Endometrium (tissue), 2 donors: ENCODE results near the gene SGSM2.

Experiments
- FAIRE-seq: peaks from 2 replicates; lab custom pipeline; 2012; peaks lifted over from hg19 to GRCh38; lab: Jason Lieb, UNC
- donor health status: control.
- donor health status: control.

The SGSM2 gene

DNA sequence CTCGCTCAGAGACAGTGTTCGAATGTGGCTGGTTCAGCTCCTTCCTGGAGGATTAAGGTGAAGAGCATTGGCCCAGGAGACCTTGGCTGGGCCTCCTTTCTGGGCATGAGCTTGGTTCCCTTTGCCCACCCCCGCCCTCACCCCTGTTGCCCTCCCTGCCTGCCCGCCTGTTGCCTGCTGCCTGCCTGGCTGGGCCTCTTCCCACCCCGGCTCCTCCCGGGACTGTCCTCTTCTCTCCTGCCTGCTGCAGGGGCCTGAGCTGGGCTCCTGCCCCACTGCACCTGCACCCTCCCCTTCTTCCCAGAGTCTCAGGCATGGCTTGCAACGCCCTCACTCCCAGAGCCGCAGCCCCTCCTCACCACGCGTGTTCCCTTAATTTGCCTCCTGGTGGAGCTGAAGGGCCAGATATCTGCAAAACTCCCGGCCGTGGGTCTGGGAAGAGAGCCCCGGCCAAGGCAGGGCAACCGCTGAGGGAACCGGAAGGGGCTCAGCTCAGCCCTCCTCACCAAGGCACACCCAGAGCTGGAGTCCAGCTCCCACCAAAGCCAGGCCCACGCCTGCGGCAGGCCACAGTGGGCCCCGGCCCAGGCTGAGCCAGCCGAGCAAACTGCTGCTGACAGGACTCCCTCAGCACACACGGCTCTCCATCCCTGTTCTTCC is 32.4 kb downstream of the SGSM2 start:
- no peak for FAIRE-seq

DNA sequence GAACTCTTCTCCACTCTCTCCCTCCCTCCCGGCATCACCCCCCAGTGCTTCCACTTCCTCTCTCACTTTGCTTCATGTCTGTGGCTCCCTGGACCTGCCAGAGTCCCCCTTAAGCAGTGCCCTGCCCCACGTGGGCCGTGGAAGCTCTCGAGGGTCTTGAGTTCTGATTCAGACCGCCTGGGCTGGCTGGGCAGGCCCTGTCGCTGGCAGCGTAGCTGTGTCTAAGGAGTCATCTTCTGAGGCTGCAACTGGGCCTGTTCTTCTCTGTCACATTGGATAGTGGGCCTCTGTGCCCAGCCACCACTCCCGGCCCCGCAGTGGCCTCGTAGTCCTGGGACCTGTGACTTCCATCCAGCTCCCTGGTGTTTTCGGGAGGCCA is 32.9 kb downstream of the SGSM2 start:
- FAIRE-seq = no peak

DNA sequence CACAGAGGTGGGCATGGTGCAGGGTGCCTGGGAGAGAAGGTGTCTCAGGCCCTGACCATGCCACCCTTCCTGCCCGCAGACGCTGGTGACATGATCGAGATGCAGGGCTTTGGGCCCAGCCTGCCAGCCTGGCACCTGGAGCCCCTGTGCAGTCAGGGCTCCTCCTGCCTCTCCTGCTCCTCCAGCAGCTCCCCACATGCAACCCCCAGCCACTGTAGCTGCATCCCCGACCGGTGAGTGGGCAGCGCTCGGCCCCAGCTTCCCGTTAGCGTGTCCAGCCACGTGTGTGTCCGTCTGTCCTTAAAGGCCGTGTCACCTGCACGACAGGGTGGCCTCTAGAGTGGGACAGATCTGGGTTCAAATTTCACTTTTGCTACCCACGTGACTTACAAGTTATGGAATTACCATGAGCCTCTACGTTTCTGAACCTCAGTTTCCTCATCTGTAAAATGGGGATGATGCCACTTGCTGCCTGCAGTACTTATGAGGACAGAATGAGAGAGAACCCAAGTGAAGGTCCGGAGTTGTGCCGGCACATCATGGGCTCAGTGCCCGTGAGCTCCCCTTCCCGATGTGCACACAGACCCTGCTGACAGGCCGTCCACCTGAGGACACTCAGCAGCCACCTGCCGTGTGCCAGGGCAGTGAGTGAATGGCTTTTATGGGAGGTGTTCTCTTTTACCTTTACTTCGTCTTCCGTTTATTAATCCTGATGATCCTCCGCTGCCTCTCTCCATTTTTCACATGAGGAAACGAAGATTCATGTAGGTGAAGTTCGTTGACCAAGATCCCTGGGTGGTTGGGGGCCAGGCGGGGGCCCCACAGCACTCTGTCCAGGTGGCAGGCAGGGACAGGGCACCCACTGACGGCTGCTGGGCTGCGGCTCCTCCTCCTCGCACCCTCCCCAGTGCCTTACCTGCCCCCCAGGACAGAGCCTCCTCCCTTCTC is 34.2 kb downstream of the SGSM2 start:
- FAIRE-seq = no peak

DNA sequence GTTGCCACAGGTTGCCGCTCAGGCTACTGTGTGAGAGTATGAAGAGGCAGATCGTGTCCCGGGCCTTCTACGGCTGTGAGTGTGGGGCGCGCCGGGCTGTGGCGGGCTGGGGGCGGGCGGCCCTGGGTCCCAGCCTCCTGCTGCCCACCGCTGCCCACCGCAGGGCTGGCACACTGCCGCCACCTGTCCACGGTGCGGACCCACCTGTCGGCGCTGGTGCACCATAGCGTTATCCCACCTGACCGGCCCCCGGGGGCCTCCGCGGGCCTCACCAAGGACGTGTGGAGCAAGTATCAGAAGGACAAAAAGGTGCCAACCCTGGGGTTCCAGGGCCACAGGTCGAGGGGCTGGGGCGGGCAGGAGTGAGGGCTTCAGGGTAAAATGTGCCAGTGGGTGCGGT is 34.9 kb downstream of the SGSM2 start:
- FAIRE-seq = no peak

DNA sequence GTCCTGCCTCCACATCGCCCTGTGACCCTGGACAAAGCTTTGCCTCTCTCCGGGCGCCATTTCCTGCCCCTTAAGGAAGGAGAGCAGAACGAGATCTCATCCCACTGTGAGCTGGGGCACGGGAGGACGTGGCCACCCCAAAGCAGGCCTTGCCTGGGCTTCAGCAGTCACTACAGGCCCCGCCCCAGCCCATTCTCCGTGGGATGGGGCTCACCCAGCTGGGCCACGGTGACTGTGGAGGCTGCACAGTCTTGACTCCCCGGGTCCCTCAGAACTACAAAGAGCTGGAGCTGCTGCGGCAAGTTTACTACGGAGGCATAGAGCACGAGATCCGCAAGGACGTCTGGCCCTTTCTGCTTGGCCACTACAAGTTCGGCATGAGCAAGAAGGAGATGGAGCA is 35.4 kb downstream of the SGSM2 start:
- FAIRE-seq = no peak

DNA sequence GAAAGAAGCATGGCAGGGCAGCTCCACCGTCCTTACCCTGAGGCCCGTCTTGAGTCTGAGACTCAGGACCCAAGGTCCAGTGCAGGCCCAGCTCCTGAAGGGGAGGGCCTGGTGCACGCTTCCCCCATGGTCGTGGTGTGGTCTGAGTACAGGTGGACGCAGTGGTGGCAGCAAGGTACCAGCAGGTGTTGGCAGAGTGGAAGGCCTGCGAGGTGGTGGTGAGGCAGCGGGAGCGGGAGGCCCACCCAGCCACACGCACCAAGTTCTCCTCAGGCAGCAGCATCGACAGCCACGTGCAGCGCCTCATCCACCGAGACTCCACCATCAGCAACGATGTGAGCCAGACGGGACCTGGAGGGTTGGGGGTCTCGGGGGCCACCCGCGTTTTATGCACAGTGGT is 35.9 kb downstream of the SGSM2 start:
- no peak for FAIRE-seq

GRCh38 chr17:2374549-2375285 is 37.4 kb downstream of the SGSM2 start:
- FAIRE-seq = no peak

GRCh38 chr17:2375406-2375805 is 38.1 kb downstream of the SGSM2 start:
- FAIRE-seq = no peak

- no peak for FAIRE-seq
Observed at GRCh38 chr17:2376107-2376506, 38.8 kb downstream of the SGSM2 start.

DNA sequence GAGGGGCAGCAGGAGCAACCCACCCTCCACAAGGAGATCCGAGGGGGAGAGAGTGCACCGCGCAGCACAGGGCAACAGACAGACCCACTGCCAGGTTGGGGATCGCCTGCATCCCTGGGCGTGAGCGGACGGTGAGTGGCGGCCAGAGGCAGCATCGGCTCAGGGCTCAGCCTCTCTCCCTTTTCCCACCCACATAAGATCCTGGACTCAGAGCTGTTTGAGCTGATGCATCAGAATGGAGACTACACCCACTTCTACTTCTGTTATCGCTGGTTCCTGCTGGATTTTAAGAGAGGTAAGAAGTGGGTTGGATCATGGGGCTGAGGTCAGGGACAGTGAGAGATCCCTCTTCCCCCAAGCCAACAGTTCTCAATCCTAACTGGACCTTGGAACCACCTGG is 40.4 kb downstream of the SGSM2 start:
- no peak for FAIRE-seq

DNA sequence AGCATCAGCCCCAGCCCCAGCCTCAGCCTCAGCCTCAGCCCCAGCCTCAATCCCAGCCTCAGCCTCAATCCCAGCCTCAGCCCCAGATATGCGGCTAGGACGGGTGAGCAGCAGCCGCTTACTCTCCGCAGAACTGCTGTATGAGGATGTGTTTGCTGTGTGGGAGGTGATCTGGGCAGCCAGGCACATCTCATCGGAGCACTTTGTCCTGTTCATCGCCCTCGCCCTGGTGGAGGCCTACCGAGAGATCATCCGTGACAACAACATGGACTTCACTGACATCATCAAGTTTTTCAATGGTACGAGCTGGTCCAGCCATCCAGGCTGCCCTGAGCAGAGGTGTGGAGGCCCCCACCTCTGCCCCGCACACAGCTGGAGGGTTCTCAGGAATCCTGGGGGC is 41.6 kb downstream of the SGSM2 start:
- no peak for FAIRE-seq

DNA sequence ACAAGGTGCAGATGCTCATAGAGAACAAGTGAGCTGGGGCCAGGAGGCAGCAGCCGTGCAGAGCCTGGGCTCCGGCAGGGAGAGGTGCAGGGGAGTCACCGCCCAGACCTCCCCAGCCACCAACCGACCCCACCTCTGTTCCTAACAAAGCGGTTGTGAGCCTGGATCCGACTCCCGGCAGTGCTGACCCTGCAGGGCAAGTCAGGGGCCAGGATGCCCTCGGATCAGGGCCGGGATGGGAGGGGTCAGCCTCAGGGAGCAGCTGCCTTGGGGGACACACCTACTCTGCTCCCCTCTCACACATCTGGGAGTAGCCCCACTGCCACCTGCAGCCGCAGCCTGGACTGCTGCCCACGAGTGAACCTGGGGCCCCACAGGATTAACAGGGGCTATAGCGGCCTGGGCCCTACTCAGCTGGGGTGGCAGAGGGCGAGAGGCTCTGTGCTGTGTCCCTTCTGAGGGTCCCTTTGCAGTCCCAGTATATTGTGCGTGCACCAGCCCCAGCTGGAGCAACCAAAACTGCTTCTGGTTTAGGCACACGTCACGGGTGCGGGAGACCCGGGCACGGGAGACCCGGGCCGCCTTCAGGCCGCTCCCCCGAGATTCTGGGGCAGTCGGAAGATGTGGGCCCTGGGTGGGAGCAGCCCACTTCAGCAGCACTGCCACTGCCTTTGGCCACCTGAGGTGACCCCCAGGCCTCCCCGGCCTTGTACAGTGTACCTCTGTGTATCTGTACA is 42.4 kb downstream of the SGSM2 start:
- no peak for FAIRE-seq

DNA sequence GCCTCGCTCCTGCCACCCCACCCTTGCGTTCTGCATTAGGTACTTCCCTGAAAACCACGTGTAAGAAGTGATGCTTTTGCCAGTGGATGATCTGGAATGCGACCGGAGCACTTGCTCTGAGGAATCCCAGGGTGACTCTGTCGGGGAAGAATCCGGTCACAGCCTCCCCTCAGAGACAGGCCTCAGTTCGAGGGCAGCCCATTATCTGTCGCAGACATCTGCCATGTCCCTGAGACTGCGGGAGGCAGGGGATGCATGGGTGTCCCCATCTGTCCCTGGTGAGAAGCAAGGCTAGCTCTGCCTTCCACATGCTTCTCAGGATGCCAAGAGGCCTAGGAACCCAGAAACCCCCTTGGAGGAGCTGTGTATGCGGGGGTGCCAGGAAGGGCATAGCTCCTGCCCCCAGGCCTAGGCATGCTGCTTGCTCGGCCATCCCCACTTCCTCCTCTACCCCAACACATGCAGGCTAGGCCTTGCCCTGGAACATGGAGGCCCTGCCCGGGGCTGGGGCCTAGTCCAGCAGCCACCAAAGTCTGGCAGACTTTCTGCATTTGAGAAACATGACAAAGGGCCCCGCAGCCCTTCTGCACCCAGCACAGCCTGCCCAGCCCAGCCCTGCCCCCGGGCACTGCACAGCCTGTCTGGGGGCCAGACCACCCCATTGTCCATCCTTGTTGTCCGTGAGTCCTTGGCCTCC is 43.1 kb downstream of the SGSM2 start:
- FAIRE-seq = no peak

- FAIRE-seq = no peak
Observed at GRCh38 chr17:2380950-2381649, 43.8 kb downstream of the SGSM2 start.

- no peak for FAIRE-seq
Observed at GRCh38 chr17:2383628-2384167, 46.4 kb downstream of the SGSM2 start.

GRCh38 chr17:2384439-2385127 is 47.3 kb downstream of the SGSM2 start:
- no peak for FAIRE-seq

DNA sequence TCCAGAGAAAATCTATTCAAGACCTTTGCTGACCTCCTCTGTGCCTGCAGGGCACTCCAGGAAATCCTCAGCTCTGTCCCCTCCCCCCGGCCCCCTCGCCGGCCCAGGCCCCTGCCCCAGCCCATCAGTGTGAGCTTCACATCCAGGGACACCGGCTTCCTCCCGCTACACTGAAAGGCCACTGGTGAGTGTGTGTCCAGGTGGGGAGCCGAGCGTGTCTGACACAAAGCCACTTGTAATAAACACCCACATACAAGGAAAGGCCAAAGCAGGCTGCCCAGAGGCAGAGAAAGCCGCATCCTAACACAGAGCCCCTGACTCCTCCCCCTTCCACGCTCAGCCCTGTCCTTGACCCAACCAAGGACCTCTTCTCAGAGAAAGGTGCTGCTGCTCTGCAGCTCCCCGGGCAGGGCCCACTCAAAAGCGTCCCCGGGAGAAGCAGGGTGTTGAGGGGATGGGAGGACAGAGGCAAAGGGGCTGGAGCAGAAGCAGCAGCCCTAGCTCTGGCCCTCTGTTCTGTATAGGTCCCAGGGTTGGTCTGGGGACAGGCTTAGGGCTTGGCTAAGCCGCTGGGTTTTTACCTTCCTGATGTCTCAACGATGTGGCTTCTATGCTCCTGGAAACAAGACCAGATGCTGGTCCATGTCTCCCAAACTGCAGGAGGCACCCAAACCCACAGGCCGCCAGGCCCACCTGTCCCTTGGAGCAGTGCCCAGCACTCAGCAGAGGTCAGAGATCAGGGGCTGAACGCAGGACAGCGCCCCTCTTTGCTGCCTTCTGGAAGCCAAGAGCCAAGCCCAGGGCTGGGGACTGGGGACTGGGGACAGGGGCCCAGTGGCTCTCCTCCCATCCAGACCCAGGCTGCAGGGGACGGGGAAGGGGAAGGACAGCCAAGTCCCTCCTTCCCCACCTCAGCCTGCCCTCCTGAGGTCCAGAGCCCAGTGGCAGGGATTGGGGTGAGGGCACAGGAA is 48.2 kb downstream of the SGSM2 start:
- FAIRE-seq = no peak

GRCh38 chr17:2386400-2387085 is 49.2 kb downstream of the SGSM2 start:
- FAIRE-seq = no peak
